MM.1S (cell line): Measurements from ENCODE around the gene TFF2.

Experiments
- DNase-seq: peaks from one replicate; pipeline ENCODE4 v3.0.0-alpha.2; 2015
- H2AFZ ChIP-seq: fragments of 300-600 bp; sonication (generic); 2 replicates; pipeline ENCODE4 v1.6.0; 2016; ENCODE audit warnings: antibody characterized with exemption, low read length
- H3F3A ChIP-seq: fragments of 300-600 bp; sonication (generic); 2 replicates; pipeline ENCODE4 v1.6.1; 2016; ENCODE audit warnings: mild to moderate bottlenecking, antibody characterized with exemption, low read length, moderate library complexity, mixed read lengths; ENCODE audit not compliant: insufficient read depth
- H3K27ac ChIP-seq: fragments of 300-600 bp; sonication (generic); 2 replicates; pipeline ENCODE4 v1.5.1; 2016; ENCODE audit warnings: mild to moderate bottlenecking, low read length
- H3K27me3 ChIP-seq: fragments of 300-600 bp; sonication (generic); replicated peaks from 2 replicates; pipeline ENCODE4 v1.6.0; 2016; ENCODE audit warnings: low read length; ENCODE audit not compliant: insufficient read depth
- H3K36me3 ChIP-seq: fragments of 300-600 bp; sonication (generic); replicated peaks from 2 replicates; pipeline ENCODE4 v1.6.1; 2016; ENCODE audit warnings: mild to moderate bottlenecking, low read length, mixed read lengths; ENCODE audit not compliant: insufficient read depth
- H3K4me1 ChIP-seq: fragments of 300-600 bp; sonication (generic); 2 replicates; pipeline ENCODE4 v1.6.1; 2016; ENCODE audit warnings: low read length, mixed read lengths
- H3K4me2 ChIP-seq: fragments of 300-600 bp; sonication (generic); 2 replicates; pipeline ENCODE4 v1.6.0; 2016; ENCODE audit warnings: low read depth, low read length
- H3K4me3 ChIP-seq: fragments of 300-600 bp; sonication (generic); 2 replicates; pipeline ENCODE4 v1.5.1; 2016; ENCODE audit warnings: low read length, mixed read lengths
- H3K79me2 ChIP-seq: fragments of 300-600 bp; sonication (generic); 2 replicates; pipeline ENCODE4 v1.6.1; 2016; ENCODE audit warnings: mixed run types, low read length, mixed read lengths
- H3K9ac ChIP-seq: fragments of 300-600 bp; sonication (generic); 2 replicates; pipeline ENCODE4 v1.6.1; 2016; ENCODE audit warnings: low read length, mixed read lengths
- H3K9me2 ChIP-seq: fragments of 300-600 bp; sonication (generic); replicated peaks from 2 replicates; pipeline ENCODE4 v1.6.1; 2016; ENCODE audit warnings: mild to moderate bottlenecking, low read length, mixed read lengths; ENCODE audit not compliant: insufficient read depth
- H3K9me3 ChIP-seq: fragments of 300-600 bp; sonication (generic); replicated peaks from 2 replicates; pipeline ENCODE4 v1.6.1; 2016; ENCODE audit warnings: mild to moderate bottlenecking, low read length, mixed read lengths; ENCODE audit not compliant: insufficient read depth
- H4K20me1 ChIP-seq: fragments of 300-600 bp; sonication (generic); 2 replicates; pipeline ENCODE4 v1.6.1; 2016; ENCODE audit warnings: mild to moderate bottlenecking, low read length, moderate library complexity, mixed read lengths; ENCODE audit not compliant: insufficient read depth
- EZH2 ChIP-seq: fragments of 300-600 bp; sonication (generic); optimal IDR thresholded peaks from 2 replicates; pipeline ENCODE3; 2017; ENCODE audit warnings: low read depth, mild to moderate bottlenecking, antibody characterized with exemption, low read length, mixed read lengths
- EZH2phosphoT487 ChIP-seq: fragments of 300-600 bp; sonication (generic); IDR thresholded peaks from 2 replicates; pipeline ENCODE4 v1.6.1; 2018; ENCODE audit warnings: antibody characterized with exemption, low read length
- TF ChIP-seq, protein P1 (sequence below): fragments of 300-600 bp; sonication (generic); IDR thresholded peaks from 2 replicates; pipeline ENCODE4 v1.5.1; 2016; ENCODE audit warnings: antibody characterized with exemption, low read length, mixed read lengths

TFF2 gene

DNA sequence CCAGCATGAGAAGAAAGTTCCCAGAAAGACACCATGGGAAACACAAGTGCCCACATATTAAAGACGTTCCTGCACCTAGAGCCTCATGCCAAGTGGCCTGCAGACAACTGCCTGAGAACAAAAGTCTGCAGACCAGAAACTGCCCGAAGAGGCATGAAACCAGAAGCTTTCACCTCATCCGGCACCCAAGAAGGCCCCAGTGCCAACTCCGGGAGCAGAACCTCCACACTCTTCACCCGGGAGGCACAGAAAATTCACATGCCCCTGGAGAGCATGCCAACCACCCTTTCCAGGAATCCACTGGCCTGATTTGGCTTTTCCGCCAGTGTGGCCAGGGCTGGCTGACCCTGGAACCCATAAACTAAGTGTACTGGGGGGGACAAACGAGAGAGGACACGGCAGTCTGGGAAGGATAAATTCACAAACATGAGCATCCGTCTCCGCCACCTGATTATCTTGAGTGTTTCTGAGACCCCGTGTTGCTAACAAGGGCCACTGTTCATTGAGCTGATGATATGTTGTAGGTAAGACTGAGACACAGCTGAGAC lies 6.8 kb downstream of the TFF2 start:
- no peaks in the 10 kb centered on the region for H4K20me1 ChIP-seq
- H3K4me3 ChIP-seq: no peak overlapping the region
- H3K27me3 ChIP-seq: peaks cover 83% of the 10 kb centered on the region
- no peaks in the 10 kb centered on the region for H3K9me3 ChIP-seq
- H3K36me3 ChIP-seq: no peaks in the 10 kb centered on the region
- no peaks in the 10 kb centered on the region for H3K9me2 ChIP-seq
- H3K27ac ChIP-seq: no peak overlapping the region
- H3K4me1 ChIP-seq: no peaks in the 10 kb centered on the region
- TF ChIP-seq EZH2 (no peak), EZH2phosphoT487 (no peak)
- TF ChIP-seq, protein P1, sequence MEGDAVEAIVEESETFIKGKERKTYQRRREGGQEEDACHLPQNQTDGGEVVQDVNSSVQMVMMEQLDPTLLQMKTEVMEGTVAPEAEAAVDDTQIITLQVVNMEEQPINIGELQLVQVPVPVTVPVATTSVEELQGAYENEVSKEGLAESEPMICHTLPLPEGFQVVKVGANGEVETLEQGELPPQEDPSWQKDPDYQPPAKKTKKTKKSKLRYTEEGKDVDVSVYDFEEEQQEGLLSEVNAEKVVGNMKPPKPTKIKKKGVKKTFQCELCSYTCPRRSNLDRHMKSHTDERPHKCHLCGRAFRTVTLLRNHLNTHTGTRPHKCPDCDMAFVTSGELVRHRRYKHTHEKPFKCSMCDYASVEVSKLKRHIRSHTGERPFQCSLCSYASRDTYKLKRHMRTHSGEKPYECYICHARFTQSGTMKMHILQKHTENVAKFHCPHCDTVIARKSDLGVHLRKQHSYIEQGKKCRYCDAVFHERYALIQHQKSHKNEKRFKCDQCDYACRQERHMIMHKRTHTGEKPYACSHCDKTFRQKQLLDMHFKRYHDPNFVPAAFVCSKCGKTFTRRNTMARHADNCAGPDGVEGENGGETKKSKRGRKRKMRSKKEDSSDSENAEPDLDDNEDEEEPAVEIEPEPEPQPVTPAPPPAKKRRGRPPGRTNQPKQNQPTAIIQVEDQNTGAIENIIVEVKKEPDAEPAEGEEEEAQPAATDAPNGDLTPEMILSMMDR: no peak
- no peaks in the 10 kb centered on the region for H3F3A ChIP-seq
- H3K79me2 ChIP-seq: no peaks in the 10 kb centered on the region
- no peak overlapping the region for H2AFZ ChIP-seq
- no peak for DNase-seq
- H3K9ac ChIP-seq: no peak overlapping the region
- no peak overlapping the region for H3K4me2 ChIP-seq

DNA sequence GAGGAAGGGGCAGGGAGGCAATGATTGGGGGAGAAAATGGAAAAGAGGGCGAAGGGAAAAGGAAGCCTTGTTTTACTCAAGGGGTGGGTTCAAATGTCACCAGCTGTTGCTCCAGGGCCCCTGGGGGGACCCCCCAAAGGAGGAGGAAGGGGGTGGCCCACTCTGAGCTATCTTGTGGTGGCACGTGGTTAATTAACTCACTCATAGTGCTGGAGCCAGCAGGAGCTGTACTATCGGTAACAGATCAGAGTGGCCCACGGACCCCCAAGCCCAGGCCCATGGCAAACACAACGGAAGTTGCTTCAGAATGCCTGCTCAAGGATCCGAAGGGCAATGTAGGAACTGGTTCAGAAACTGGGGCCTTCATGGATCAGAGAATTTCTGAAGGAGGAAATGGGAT lies 7.2 kb downstream of the TFF2 start:
- H3K4me3 ChIP-seq: no peak overlapping the region
- H3K27me3 ChIP-seq: peaks cover 83% of the 10 kb centered on the region
- no peaks in the 10 kb centered on the region for H3K9me3 ChIP-seq
- H4K20me1 ChIP-seq: no peaks in the 10 kb centered on the region
- H3K79me2 ChIP-seq: no peaks in the 10 kb centered on the region
- H3K9ac ChIP-seq: no peak overlapping the region
- no peak for DNase-seq
- no peak overlapping the region for H3K4me2 ChIP-seq
- H3K27ac ChIP-seq: no peak overlapping the region
- H3F3A ChIP-seq: no peaks in the 10 kb centered on the region
- H3K36me3 ChIP-seq: no peaks in the 10 kb centered on the region
- H3K9me2 ChIP-seq: no peaks in the 10 kb centered on the region
- TF ChIP-seq EZH2phosphoT487: no peak
- no peak for TF ChIP-seq EZH2
- TF ChIP-seq, protein P1: no peak
- no peak overlapping the region for H2AFZ ChIP-seq
- H3K4me1 ChIP-seq: no peaks in the 10 kb centered on the region

DNA sequence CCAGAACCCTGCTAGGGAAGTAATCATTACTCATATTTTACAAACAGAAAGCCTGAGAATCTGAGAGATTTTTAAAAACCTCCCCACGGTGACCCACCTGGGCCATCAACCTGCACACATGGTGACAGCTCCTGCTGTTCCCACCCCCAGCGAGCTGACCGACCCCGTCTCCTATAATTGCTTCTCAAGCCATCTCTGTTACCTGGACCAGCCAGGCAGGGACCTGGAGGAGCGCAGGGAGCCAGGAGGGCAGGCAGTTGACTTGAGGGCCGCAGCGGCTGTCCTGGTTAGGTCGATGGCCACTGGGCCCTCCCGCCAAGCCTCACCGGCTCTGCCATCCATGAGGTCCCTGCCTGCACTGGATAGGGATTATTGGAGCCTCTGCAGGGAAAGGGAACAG lies 7.7 kb downstream of the TFF2 start:
- Histone ChIP-seq H3K9ac (no peak overlapping the region), H3K9me3 (no peaks in the 10 kb centered on the region), H3F3A (no peaks in the 10 kb centered on the region), H3K79me2 (no peaks in the 10 kb centered on the region), H3K27ac (no peak overlapping the region), H2AFZ (no peak overlapping the region), H3K4me2 (no peak overlapping the region), H3K9me2 (no peaks in the 10 kb centered on the region), H3K36me3 (no peaks in the 10 kb centered on the region), H3K27me3 (peaks cover 83% of the 10 kb centered on the region), H4K20me1 (no peaks in the 10 kb centered on the region), H3K4me1 (no peaks in the 10 kb centered on the region), H3K4me3 (no peak overlapping the region)
- TF ChIP-seq EZH2 (no peak), EZH2phosphoT487 (no peak)
- TF ChIP-seq, protein P1: no peak
- DNase-seq: no peak
